HEK293 (cell line): ENCODE results near the gene MPZL3.

Experiments used
- CTCF ChIA-PET: fragments of 350-600 bp; formaldehyde crosslinking; extraction: SDS; loops from one replicate; lab custom pipeline; 2021; ENCODE audit warnings: antibody characterized with exemption; lab: Yijun Ruan, JAX
- POLR2A ChIA-PET: fragments of 300-600 bp; formaldehyde crosslinking; extraction: SDS; loops from one replicate; lab custom pipeline; 2020; ENCODE audit warnings: antibody characterized with exemption, inconsistent platforms; lab: Yijun Ruan, JAX
- H3K27ac ChIP-seq: fragments of 200-500 bp; sonication (Bioruptor generic); 2 replicates; pipeline ENCODE4 v1.5.1; 2014; ENCODE audit warnings: low read depth, low read length, control low read depth, inconsistent platforms; ENCODE audit errors: extremely low read depth
- H3K36me3 ChIP-seq, 2 experiments: fragments of 200-500 bp in 1 of 2; sonication (Bioruptor generic) in 1 of 2; 1 replicate in 1 of 2; 2 replicates in 1 of 2; pipeline ENCODE4 v1.5.1; 2014 to 2017; ENCODE audit warnings: inconsistent platforms in 2 of 2, low read length in 2 of 2; ENCODE audit not compliant: control insufficient read depth in 2 of 2, insufficient read depth in 1 of 2
- H3K4me1 ChIP-seq: fragments of 200-500 bp; sonication (Bioruptor generic); 2 replicates; pipeline ENCODE4 v1.5.1; 2014; ENCODE audit warnings: mild to moderate bottlenecking, low read length, inconsistent platforms; ENCODE audit not compliant: control insufficient read depth, insufficient read depth
- H3K4me3 ChIP-seq: 2 replicates; pipeline ENCODE4 v1.5.1; 2011; ENCODE audit warnings: low read depth, mild to moderate bottlenecking, control low read depth, low read length, moderate library complexity
- H3K9me3 ChIP-seq: fragments of 200-500 bp; sonication (Bioruptor generic); 2 replicates; pipeline ENCODE4 v1.5.1; 2014; ENCODE audit warnings: low read depth, low read length, inconsistent platforms; ENCODE audit not compliant: control insufficient read depth, insufficient read depth
- ATF2 ChIP-seq: fragments of 450-650 bp; formaldehyde crosslinking; IDR thresholded peaks from 2 replicates; pipeline ENCODE4 v1.5.1; 2016; ENCODE audit warnings: missing biosample characterization, missing genetic modification characterization, low read depth
- BCL6B ChIP-seq: fragments of 450-650 bp; formaldehyde crosslinking; IDR thresholded peaks from 2 replicates; pipeline ENCODE4 v1.5.1; 2017; ENCODE audit warnings: missing biosample characterization, missing genetic modification characterization
- FEZF1 ChIP-seq: fragments of 450-650 bp; formaldehyde crosslinking; IDR thresholded peaks from 2 replicates; pipeline ENCODE4 v1.5.1; 2016; ENCODE audit warnings: missing biosample characterization, missing genetic modification characterization
- GLIS1 ChIP-seq: fragments of 450-650 bp; formaldehyde crosslinking; IDR thresholded peaks from 2 replicates; pipeline ENCODE4 v1.5.1; 2016; ENCODE audit warnings: missing biosample characterization, missing genetic modification characterization
- GLIS2 ChIP-seq: fragments of 450-650 bp; formaldehyde crosslinking; IDR thresholded peaks from 2 replicates; pipeline ENCODE4 v1.5.1; 2016; ENCODE audit warnings: missing biosample characterization, missing genetic modification characterization
- HIC1 ChIP-seq: fragments of 450-650 bp; formaldehyde crosslinking; IDR thresholded peaks from 2 replicates; pipeline ENCODE4 v1.5.1; 2016; ENCODE audit warnings: missing biosample characterization, missing genetic modification characterization
- IKZF3 ChIP-seq: fragments of 450-650 bp; IDR thresholded peaks from 2 replicates; pipeline ENCODE4 v1.5.0; 2018; ENCODE audit warnings: missing biosample characterization, mild to moderate bottlenecking, missing genetic modification characterization, moderate library complexity
- KLF10 ChIP-seq: fragments of 450-650 bp; IDR thresholded peaks from 2 replicates; pipeline ENCODE4 v1.5.1; 2018; ENCODE audit warnings: missing biosample characterization, mild to moderate bottlenecking, missing genetic modification characterization
- PATZ1 ChIP-seq: fragments of 450-650 bp; formaldehyde crosslinking; IDR thresholded peaks from 2 replicates; pipeline ENCODE4 v1.5.1; 2016; ENCODE audit warnings: missing biosample characterization, missing genetic modification characterization
- PRDM4 ChIP-seq: fragments of 450-650 bp; formaldehyde crosslinking; IDR thresholded peaks from 2 replicates; pipeline ENCODE4 v1.5.1; 2017; ENCODE audit warnings: missing biosample characterization, missing genetic modification characterization
- SP2 ChIP-seq: fragments of 450-650 bp; formaldehyde crosslinking; IDR thresholded peaks from 2 replicates; pipeline ENCODE4 v1.5.1; 2016; ENCODE audit warnings: missing biosample characterization, missing genetic modification characterization
- SP7 ChIP-seq: fragments of 450-650 bp; formaldehyde crosslinking; IDR thresholded peaks from 2 replicates; pipeline ENCODE4 v1.5.1; 2016; ENCODE audit warnings: missing biosample characterization, missing genetic modification characterization
- YY1 ChIP-seq: fragments of 450-650 bp; formaldehyde crosslinking; IDR thresholded peaks from 2 replicates; pipeline ENCODE4 v1.5.1; 2018; ENCODE audit warnings: missing biosample characterization, missing genetic modification characterization
- YY2 ChIP-seq: fragments of 450-650 bp; formaldehyde crosslinking; IDR thresholded peaks from 2 replicates; pipeline ENCODE4 v1.5.1; 2016; ENCODE audit warnings: missing biosample characterization, missing genetic modification characterization
- ZBTB21 ChIP-seq: fragments of 450-650 bp; formaldehyde crosslinking; IDR thresholded peaks from 2 replicates; pipeline ENCODE4 v1.5.1; 2017; ENCODE audit warnings: missing biosample characterization, missing genetic modification characterization
- ZEB2 ChIP-seq: fragments of 450-650 bp; formaldehyde crosslinking; IDR thresholded peaks from 2 replicates; pipeline ENCODE4 v1.5.1; 2016; ENCODE audit warnings: missing biosample characterization, missing genetic modification characterization
- ZNF114 ChIP-seq: fragments of 450-650 bp; formaldehyde crosslinking; IDR thresholded peaks from 2 replicates; pipeline ENCODE4 v1.5.0; 2017; ENCODE audit warnings: missing biosample characterization, missing genetic modification characterization
- ZNF341 ChIP-seq: fragments of 450-650 bp; formaldehyde crosslinking; IDR thresholded peaks from 2 replicates; pipeline ENCODE4; 2016; ENCODE audit warnings: low read depth, missing biosample characterization, missing genetic modification characterization
- ZNF350 ChIP-seq: fragments of 450-650 bp; formaldehyde crosslinking; IDR thresholded peaks from 2 replicates; pipeline ENCODE4 v1.5.0; 2017; ENCODE audit warnings: missing biosample characterization, mild to moderate bottlenecking, missing genetic modification characterization
- ZNF366 ChIP-seq: fragments of 450-650 bp; formaldehyde crosslinking; conservative IDR thresholded peaks from 2 replicates; pipeline ENCODE4 v1.5.1; 2016; ENCODE audit warnings: missing biosample characterization, missing genetic modification characterization
- ZNF398 ChIP-seq: fragments of 450-650 bp; formaldehyde crosslinking; IDR thresholded peaks from 2 replicates; pipeline ENCODE4 v1.5.1; 2017; ENCODE audit warnings: missing biosample characterization, missing genetic modification characterization
- ZNF549 ChIP-seq: fragments of 450-650 bp; IDR thresholded peaks from 2 replicates; pipeline ENCODE4 v1.5.1; 2018; ENCODE audit warnings: missing biosample characterization, missing genetic modification characterization, mild to moderate bottlenecking, inconsistent platforms, moderate library complexity
- ZNF629 ChIP-seq: fragments of 450-650 bp; formaldehyde crosslinking; IDR thresholded peaks from 2 replicates; pipeline ENCODE4 v1.5.1; 2017; ENCODE audit warnings: missing biosample characterization, missing genetic modification characterization
- ZNF747 ChIP-seq: fragments of 450-650 bp; formaldehyde crosslinking; IDR thresholded peaks from 2 replicates; pipeline ENCODE4 v1.5.1; 2016; ENCODE audit warnings: missing biosample characterization, missing genetic modification characterization
- ZNF792 ChIP-seq: fragments of 450-650 bp; formaldehyde crosslinking; IDR thresholded peaks from 2 replicates; pipeline ENCODE4 v1.5.1; 2016; ENCODE audit warnings: missing biosample characterization, missing genetic modification characterization
- ZNF843 ChIP-seq: fragments of 450-650 bp; formaldehyde crosslinking; IDR thresholded peaks from 2 replicates; pipeline ENCODE4 v1.5.1; 2016; ENCODE audit warnings: missing biosample characterization, missing genetic modification characterization

Gene MPZL3

GRCh38 chr11:118251858-118252652, at the start of gene MPZL3:
MPZL3 (minus strand) TSS chr11:118252365; CDS start chr11:118252294, 71 bp downstream.
- CTCF ChIA-PET, result interaction anchor here (0.7 to 1.4 kb wide), 6 partner anchors 9 to 318 kb away, joined by 3 to 6 read pairs (median 4); partner anchors contain the start of gene MPZL2
- POLR2A ChIA-PET, result interaction anchor here (0.6 to 2.5 kb wide), 9 partner anchors 11 to 369 kb away, joined by 3 to 12 read pairs (median 3); partner anchors contain the start of genes KMT2A, MPZL2 and UBE4A
- peak within 1 kb of the TSS; percentile 86 for H3K27ac ChIP-seq
- TF ChIP-seq ZNF843 (tag by site-specific recombination) (peak; percentile 21; the same call in 1 of the 2 replicates), PRDM4 (tag by site-specific recombination) (peak; percentile 6; the same call in 1 of the 2 replicates), ZNF398 (0 out of 2 replicates have a peak, but pooled peaks have one; percentile 46), IKZF3 (peak; percentile 54; the same call in 1 of the 2 replicates), PATZ1 (peak; percentile 99), BCL6B (tag by site-specific recombination) (no peak), ZNF792 (tag by site-specific recombination) (no peak), HIC1 (tag by site-specific recombination) (no peak), ZNF629 (peak; percentile 98), ZNF366 (tag by site-specific recombination) (peak; percentile 83), YY1 (tag by site-specific recombination) (peak; percentile 75), ZEB2 (tag by site-specific recombination) (peak; percentile 99), SP7 (tag by site-specific recombination) (peak; percentile 35; the same call in 1 of the 2 replicates), ZNF341 (tag by site-specific recombination) (peak; percentile 75), ZNF350 (tag by site-specific recombination) (no peak), FEZF1 (peak; percentile 54), ZNF549 (tag by site-specific recombination) (no peak), ZBTB21 (tag by site-specific recombination) (peak; percentile 94), SP2 (tag by site-specific recombination) (peak; percentile 83), ATF2 (tag by site-specific recombination) (peak; percentile 91), ZNF114 (tag by site-specific recombination) (no peak), GLIS2 (tag by site-specific recombination) (peak; percentile 88), YY2 (tag by site-specific recombination) (peak; percentile 79), GLIS1 (tag by site-specific recombination) (peak; percentile 19; the same call in 1 of the 2 replicates), KLF10 (tag by site-specific recombination) (no peak), ZNF747 (no peak)

More at GRCh38 chr11:118251858-118252652, at the start of gene MPZL3:
- Histone ChIP-seq H3K36me3 (no peaks in the 10 kb centered on the region), H3K4me1 (no peaks in the 10 kb centered on the region), H3K9me3 (no peaks in the 10 kb centered on the region), H3K4me3 (peak within 1 kb of the TSS; percentile 94)
